ENCODE data around the gene ZNF441. TPM values are rescaled to one million over a fixed set of nuclear protein-coding genes. Genes with fewer than 3 reads are reported as not detected.

ZNF441 gene
- total and polyA plus RNA-seq, 2 of the 13 experiments (the other 11 are each of a cell fraction or from before 2014, with no cell fraction given) = 2.8 to 10.0 TPM

DNA sequence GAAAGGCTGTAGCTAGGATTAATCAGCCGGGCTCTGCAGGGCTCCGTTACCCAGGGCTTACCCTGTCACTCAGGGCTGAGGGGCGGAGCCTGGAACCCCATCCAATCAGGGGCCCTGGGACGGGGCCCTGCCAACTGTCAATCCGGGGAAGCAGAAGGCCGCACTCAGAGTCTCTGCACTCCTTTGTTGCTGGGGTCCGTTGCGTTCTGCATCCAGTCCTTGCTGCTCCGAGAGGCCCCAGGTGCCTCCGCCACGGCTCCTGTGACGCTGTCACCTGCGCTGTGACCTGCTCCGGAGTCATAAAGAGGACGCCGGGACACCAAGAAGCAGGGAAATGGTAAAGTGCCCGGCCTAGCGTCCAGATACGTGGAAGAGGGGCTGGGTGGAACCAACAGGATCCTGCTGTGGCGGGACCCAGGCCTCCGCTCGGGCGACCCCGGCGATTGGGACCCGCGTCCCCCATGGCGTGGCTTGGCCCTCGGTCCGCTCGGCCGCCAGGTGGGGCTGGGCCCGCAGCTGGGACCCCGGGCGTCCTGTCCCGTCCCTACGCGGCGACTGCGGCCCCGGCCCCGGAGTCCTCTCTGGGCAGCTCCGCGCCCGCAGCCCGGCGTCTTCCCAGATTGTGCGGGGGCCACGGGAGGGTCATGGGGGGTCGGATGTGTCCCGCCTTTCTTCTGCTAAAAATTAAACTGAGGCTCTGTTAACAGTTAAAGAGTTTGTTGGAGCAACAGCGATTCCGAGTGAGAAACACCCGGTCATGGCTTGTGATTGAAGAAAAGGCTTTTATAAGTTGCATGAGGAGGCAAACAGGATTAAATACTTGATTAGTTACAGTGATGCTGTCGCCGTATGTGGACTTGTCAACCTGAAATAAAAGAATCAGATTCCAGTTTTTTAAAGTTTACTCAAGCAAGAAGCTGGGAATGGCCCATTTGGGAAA is 31.9 kb downstream of the ZNF441 start, which contains the start of gene ZNF491 (continued):
- TF ChIP-seq EEA1 (CRISPR knock-in tag; IDR thresholded peaks at IDR 0.05; ENCODE audit: borderline replicate concordance) (no peak), KDM6A (CRISPR knock-in tag; IDR thresholded peaks at IDR 0.05; ENCODE audit: low read depth) (no peak), ZNF264 (CRISPR knock-in tag; IDR thresholded peaks at IDR 0.05) (peak; percentile 52; the same call in 1 of the 2 replicates), HES4 (CRISPR knock-in tag; IDR thresholded peaks at IDR 0.05; ENCODE audit: borderline replicate concordance) (0 out of 2 replicates have a peak, but pooled peaks have one; percentile 21), HMG20B (CRISPR knock-in tag; conservative IDR thresholded peaks at IDR 0.05) (no peak), SMARCE1 (IDR thresholded peaks at IDR 0.05; ENCODE audit: borderline replicate concordance) (no peak), TGIF2 (CRISPR knock-in tag; IDR thresholded peaks at IDR 0.05) (no peak), ZNF883 (CRISPR knock-in tag; IDR thresholded peaks at IDR 0.05; ENCODE audit: not compliant biosample characterization) (peak; percentile 76), ZNF792 (CRISPR knock-in tag; IDR thresholded peaks at IDR 0.05) (no peak), ZNF446 (CRISPR knock-in tag; IDR thresholded peaks at IDR 0.05) (no peak), CHD4 (IDR thresholded peaks at IDR 0.05; ENCODE audit: borderline replicate concordance, low read length) (no peak), BCL6 (CRISPR knock-in tag; IDR thresholded peaks at IDR 0.05) (no peak), ZSCAN22 (CRISPR knock-in tag; IDR thresholded peaks at IDR 0.05) (no peak), ZNF549 (CRISPR knock-in tag; IDR thresholded peaks at IDR 0.05) (no peak), CREM (IDR thresholded peaks at IDR 0.05) (no peak), CREM (CRISPR knock-in tag; IDR thresholded peaks at IDR 0.05) (no peak), MEIS2 (CRISPR knock-in tag; IDR thresholded peaks at IDR 0.05) (peak; percentile 54; the same call in 1 of the 2 replicates)
- TF ChIP-seq, protein P1, sequence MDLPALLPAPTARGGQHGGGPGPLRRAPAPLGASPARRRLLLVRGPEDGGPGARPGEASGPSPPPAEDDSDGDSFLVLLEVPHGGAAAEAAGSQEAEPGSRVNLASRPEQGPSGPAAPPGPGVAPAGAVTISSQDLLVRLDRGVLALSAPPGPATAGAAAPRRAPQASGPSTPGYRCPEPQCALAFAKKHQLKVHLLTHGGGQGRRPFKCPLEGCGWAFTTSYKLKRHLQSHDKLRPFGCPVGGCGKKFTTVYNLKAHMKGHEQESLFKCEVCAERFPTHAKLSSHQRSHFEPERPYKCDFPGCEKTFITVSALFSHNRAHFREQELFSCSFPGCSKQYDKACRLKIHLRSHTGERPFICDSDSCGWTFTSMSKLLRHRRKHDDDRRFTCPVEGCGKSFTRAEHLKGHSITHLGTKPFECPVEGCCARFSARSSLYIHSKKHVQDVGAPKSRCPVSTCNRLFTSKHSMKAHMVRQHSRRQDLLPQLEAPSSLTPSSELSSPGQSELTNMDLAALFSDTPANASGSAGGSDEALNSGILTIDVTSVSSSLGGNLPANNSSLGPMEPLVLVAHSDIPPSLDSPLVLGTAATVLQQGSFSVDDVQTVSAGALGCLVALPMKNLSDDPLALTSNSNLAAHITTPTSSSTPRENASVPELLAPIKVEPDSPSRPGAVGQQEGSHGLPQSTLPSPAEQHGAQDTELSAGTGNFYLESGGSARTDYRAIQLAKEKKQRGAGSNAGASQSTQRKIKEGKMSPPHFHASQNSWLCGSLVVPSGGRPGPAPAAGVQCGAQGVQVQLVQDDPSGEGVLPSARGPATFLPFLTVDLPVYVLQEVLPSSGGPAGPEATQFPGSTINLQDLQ (CRISPR knock-in tag; IDR thresholded peaks at IDR 0.05) = no peak
- TF ChIP-seq, protein P2, sequence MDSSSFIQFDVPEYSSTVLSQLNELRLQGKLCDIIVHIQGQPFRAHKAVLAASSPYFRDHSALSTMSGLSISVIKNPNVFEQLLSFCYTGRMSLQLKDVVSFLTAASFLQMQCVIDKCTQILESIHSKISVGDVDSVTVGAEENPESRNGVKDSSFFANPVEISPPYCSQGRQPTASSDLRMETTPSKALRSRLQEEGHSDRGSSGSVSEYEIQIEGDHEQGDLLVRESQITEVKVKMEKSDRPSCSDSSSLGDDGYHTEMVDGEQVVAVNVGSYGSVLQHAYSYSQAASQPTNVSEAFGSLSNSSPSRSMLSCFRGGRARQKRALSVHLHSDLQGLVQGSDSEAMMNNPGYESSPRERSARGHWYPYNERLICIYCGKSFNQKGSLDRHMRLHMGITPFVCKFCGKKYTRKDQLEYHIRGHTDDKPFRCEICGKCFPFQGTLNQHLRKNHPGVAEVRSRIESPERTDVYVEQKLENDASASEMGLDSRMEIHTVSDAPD (CRISPR knock-in tag; IDR thresholded peaks at IDR 0.05) = no peak
- TF ChIP-seq, protein P3, sequence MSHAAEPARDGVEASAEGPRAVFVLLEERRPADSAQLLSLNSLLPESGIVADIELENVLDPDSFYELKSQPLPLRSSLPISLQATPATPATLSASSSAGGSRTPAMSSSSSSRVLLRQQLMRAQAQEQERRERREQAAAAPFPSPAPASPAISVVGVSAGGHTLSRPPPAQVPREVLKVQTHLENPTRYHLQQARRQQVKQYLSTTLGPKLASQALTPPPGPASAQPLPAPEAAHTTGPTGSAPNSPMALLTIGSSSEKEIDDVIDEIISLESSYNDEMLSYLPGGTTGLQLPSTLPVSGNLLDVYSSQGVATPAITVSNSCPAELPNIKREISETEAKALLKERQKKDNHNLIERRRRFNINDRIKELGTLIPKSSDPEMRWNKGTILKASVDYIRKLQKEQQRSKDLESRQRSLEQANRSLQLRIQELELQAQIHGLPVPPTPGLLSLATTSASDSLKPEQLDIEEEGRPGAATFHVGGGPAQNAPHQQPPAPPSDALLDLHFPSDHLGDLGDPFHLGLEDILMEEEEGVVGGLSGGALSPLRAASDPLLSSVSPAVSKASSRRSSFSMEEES (CRISPR knock-in tag; IDR thresholded peaks at IDR 0.05) = no peak
- TF ChIP-seq, protein P4, sequence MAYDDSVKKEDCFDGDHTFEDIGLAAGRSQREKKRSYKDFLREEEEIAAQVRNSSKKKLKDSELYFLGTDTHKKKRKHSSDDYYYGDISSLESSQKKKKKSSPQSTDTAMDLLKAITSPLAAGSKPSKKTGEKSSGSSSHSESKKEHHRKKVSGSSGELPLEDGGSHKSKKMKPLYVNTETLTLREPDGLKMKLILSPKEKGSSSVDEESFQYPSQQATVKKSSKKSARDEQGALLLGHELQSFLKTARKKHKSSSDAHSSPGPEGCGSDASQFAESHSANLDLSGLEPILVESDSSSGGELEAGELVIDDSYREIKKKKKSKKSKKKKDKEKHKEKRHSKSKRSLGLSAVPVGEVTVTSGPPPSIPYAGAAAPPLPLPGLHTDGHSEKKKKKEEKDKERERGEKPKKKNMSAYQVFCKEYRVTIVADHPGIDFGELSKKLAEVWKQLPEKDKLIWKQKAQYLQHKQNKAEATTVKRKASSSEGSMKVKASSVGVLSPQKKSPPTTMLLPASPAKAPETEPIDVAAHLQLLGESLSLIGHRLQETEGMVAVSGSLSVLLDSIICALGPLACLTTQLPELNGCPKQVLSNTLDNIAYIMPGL (CRISPR knock-in tag; IDR thresholded peaks at IDR 0.05; ENCODE audit: borderline replicate concordance in 1 of 2, low read depth in 1 of 2) = peak; percentile 89 to 92
- TF ChIP-seq, protein P5, sequence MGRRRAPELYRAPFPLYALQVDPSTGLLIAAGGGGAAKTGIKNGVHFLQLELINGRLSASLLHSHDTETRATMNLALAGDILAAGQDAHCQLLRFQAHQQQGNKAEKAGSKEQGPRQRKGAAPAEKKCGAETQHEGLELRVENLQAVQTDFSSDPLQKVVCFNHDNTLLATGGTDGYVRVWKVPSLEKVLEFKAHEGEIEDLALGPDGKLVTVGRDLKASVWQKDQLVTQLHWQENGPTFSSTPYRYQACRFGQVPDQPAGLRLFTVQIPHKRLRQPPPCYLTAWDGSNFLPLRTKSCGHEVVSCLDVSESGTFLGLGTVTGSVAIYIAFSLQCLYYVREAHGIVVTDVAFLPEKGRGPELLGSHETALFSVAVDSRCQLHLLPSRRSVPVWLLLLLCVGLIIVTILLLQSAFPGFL (CRISPR knock-in tag; IDR thresholded peaks at IDR 0.05) = no peak

All from HepG2 (cell line).